NCI-H345 (cell line): ENCODE data around the gene KCTD17.
A peak's percentile ranks its signal among the peaks of the same experiment; 100 is the strongest.

Experiments
- DNase-seq: peaks from one replicate; lab custom pipeline; 2025; lab: John Stamatoyannopoulos, UW

Gene KCTD17

DNA sequence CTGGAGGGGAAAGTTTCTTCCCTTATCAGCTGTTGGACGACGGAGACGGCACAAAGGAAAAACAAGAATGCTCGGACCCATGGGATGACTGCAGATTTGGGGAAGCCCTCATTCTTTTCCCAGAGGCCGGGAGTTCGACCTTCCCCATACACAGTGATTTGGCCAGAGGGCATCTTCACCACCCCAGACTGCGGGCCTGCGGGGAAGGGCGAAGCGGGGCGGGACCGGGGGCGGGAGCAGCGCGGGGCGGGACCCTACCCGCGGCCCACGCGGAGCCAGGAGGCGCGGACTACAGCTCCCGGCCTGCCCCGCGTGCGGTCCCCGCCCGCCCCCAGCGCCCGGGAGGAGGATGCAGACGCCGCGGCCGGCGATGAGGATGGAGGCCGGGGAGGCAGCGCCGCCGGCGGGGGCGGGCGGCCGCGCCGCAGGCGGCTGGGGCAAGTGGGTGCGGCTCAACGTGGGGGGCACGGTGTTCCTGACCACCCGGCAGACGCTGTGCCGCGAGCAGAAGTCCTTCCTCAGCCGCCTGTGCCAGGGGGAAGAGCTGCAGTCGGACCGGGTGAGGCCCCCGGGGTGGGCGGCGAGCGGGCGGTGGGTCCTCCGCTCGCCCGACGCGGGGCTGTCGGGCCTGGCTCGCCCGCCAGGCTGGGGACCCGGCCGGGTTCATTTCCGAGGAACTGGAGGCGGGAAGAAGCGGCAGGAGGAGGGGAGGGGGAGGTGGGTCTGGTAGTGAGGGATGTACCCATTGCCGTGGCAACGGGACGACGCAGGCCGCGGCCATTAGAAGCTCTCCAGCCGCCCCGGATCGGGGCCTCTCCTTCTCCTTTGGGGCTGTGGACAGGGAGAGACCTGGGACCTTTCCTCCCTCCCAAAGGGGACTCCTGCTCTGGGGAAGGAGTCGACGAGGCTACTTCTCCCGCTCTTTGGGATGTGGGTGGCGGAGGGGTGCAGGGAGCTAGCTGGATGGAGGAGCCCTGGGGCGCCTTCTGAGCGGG is at the start of gene KCTD17:
Gene KCTD17 (plus strand): TSS at position 352 of the 995 bp plus-strand sequence. CDS start 19 bp downstream, at position 371.
- peak; percentile 62 for DNase-seq

GRCh38 chr22:37001826-37002225 is 49.7 kb upstream of the KCTD17 start:
- no peak for DNase-seq

DNA sequence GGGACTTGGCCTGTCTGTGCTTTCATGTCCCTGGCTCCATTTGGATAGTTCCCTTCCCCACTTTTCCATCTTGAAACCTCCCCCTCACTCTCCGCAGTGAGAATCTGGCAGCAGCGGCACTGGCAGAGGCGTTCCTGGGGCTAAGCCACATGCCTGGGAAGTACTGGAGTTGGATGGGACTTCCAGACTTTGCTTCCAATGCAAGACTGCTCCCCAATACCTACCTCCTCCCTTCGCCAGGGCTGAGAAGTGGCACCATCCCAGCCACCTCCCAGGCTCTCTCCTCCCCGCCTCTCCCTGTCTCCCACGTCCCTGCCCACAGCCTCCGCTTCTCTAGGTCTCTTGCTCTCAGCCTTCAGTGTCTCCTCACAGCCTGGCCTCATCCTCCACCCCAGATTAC is 48.9 kb upstream of the KCTD17 start:
- DNase-seq: no peak

DNA sequence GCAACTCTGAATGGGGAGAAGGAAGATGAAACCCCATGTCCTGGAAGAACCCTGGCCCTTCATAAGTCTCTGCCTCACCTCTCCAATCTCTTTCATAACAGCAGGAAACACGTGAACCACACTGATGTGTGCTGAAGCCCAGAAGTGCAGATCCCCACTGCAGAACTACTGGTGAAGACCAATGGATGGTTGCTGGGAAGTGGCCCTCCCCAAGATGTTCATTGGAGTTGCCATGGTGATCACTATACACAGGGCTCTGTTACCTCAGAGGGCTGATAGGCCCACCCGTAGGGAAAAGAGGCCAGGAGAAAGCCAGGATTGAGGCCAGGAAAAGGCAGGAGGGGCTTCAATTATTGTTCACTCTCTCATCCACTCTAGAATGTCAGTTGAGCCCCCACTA is 43.9 kb upstream of the KCTD17 start:
- DNase-seq: no peak

DNA sequence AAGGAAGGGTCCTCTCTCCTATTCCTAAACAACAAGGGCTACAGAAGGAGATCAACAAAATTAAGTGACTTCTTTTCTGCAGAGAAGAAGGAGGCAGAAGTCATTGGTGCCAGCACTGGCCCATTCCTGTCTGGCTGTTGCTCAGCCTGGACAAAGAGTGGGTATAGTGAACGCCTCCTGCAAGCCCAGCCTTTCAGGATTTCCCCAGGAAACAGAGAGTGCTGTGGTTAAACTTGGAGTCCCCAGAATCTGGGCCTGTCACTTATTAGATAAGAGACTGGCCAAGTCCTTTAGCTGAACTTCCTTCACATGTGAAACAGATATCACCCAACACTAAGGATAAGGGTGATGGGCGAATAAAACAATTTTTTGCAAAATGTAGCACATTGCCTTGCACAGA is 43.2 kb upstream of the KCTD17 start:
- no peak for DNase-seq

DNA sequence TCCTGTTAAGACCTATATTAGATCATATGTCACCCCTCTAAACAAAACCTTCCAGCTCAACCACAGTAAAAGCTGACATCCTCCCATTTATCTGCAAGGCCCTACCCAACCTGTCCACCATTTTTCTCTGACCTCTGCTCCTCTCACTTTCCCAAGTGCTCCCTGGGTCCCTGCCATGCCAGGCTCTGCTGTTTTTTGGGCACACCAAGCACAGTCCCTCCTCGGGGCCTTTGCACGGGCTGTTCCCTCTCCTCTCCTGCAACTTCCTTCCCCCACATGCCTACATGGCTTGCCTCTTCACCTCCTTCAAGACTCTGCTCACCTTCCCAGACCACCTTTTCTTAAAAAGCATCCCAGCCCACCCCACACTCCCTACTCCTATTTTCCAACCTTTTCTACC is 42.1 kb upstream of the KCTD17 start:
- DNase-seq: no peak

DNA sequence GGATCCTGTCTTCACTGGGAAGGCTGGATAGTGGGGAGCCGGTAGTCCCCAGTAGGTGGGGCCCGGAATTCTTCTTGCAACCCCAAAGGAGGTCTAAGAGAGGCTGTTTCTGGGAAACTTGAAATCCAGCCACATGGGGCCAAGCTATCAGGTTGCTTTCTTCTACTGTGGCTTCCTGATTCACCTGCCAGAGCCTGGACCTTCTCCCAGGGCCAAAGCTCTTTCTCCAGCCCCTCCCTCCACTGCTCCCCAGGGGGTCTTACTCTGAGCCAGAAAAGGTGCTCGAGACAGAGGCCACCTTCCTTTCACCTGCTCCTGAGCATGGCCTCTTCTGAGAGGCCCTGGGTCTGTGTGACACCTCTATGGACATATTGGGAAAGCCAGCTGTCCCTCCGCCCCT is 41.4 kb upstream of the KCTD17 start:
- no peak for DNase-seq

- DNase-seq: no peak
Observed at GRCh38 chr22:37010976-37011375, 40.6 kb upstream of the KCTD17 start.

DNA sequence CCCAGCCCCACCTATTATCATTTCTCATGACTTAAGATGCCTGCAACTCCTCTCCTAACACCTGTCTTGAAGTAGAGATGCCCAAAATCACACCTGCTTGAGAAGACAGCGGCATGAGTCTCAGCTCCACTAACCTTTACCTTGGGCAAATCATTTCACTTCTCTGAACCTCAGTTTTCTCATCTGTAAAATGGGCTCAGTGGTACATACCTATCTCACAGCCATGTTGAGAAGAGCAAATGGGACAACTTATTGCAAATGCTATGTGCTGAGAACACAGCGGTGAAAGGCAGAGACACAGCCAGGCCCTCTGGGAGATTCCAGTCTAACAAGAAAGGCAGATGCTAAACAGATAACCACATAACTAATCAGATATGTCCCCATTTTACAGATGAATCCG is 40.1 kb upstream of the KCTD17 start:
- DNase-seq: no peak

- no peak for DNase-seq
Observed at GRCh38 chr22:37012262-37012904, 39.2 kb upstream of the KCTD17 start.

- no peak for DNase-seq
Observed at GRCh38 chr22:37012956-37013355, 38.6 kb upstream of the KCTD17 start.

DNA sequence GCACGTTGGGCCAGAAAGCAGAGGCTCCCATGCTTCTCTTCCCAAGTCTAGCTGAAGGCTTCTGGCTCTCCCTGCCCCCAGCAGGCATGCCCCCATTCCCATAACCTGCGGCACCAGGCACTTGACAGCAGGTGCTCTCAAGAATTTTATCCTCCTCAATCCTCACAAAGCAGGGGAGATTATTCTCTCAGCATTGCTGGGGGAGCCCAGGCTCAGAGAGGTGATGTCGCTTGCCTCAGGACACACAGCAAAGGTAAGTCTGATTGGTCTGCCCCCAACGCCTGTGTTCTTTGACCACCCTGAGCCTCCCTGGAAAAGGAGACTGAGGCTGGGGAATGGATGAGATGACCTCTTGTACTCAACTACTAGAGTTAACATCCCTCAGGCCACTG is 37.1 kb upstream of the KCTD17 start:
- DNase-seq: no peak

- DNase-seq: no peak
Observed at GRCh38 chr22:37014835-37015586, 36.5 kb upstream of the KCTD17 start.

DNA sequence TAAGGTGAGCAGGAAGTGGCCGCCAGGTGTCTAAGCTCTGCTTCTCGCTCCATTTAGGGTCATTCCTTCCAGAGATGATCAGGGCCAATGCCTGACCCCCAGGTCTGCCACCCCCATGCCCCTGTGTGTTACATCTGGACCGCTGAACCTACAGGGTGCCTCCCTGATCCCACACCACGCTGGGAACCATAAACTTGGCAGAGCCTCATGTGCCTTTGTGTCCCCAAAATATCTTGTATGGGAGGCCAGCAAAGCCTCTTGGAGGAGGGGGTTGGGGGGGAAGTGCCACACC is 36.0 kb upstream of the KCTD17 start:
- DNase-seq: no peak

GRCh38 chr22:37016134-37016910 is 35.2 kb upstream of the KCTD17 start:
- DNase-seq: no peak

DNA sequence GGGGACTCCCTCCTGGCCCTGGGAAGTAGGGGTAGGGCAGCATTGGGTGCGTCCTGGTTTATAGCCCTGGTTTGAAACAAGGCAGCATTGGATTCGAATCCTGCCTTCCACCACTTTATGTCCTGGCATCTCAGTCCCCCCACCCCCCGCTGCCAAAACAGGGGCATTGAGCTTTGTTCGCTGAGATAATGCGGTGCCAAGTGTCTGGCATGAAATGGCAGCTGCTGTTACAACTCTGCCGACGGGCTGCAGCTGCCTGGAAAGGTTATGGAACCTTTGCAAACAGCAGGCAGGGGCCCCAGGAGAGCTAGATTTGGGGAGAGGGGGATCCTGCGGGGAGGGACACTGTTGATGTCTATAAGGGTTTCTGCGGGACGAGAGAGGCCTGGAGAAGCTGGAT is 34.2 kb upstream of the KCTD17 start:
- DNase-seq: no peak

DNA sequence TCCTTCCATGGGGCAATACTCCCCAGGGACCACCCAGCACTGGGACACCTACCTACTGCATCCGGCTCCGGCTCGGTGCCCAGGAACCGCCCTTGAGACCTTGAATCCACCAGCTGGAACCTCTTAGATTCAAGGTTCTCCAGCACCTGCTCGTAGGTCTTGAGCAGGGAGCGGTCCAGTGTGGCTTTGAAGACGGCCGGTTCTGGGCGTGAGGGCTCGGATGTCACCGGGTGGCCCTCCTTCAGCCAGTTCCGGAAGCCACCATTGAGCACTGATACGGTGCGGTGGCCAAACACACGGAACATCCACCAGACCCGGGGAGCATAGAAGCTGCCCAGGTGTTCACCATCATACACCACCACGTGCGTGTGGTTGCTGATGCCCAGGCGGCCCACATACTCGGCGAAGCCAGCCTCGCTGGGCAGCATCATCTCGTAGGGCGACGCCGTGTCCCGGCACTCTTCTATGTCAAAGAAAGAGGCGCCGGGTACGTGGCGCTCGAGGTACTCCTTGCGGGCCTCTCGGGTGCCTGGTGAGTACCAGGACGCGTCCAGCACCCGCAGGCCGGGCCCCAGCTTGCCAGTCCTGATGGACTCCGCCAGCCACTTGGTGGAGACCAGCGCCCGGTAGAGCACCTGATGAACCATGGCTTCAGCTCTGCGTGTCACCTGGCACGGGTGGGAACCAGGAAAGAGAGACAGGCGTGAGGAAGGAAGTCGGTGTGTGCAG is 33.3 kb upstream of the KCTD17 start:
- DNase-seq: no peak

DNA sequence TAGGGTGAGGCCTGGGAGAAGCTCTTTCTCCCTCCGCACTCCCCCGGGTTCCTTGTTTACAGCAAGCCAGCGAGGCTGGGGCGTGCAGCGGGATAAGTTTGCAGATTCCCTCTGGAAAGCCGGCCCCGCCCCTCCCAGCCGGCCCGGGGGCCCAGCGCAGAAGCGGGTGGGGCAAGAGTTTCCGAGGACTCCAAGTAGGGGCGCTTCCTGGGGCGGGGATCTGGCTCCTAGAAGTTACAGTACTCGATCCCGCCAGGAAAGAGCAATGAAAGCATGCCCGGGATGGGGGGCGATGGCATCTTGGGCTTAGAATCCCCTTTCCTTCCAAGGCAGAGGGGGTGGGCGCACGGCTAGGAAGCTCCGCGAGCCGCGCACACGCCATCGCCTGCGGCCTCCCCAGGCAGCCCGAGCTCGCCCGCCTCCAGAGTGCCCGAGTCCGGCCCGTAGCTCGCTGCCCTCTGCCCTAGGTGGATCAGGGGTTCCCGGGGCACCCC is 32.7 kb upstream of the KCTD17 start:
- DNase-seq: no peak

DNA sequence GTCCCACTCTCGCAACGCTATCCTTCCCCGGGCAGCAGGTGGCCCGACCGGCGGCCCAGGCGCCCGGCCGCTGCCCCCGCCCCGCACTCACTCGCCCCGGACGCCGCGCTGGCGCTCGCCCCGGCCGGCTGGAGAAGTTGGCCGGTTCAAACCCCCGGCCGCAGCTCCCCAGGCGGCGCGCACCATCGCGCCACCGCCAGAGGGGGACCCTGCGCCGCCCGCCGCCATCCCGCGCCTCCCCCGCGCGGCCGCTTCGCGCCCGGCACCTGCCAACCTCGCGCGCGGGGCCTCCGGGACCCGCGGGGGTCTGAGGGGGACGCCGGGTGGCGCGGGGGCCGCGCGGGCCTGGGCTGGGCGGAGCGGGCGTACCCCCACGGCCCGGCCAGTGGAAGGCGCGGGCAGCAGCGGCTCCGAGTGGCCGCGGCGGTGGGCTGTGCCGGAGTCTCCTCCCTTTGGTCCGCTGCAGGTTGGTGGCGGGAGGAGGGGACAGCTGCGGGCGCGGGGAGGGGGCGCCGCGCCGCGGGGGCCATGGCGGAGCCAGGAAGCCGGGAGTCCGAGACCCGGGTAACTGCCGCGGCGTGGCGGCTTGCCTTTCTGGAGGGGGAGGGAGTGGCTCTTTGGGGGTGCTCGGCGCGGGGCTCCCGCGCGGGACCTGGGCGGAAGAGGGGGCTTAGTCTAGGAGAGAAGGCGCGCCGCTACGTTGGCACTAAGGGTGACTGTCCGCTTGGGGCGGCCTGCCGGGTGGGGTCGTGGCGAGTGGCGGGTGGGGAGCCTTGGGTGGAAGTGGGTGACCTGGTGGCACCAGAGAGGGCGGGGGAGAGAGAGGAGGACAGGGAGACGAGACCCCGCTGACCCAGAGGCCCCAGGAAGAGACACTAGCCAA is 32.0 kb upstream of the KCTD17 start, which contains the start of the genes MPST and TST:
Gene MPST (plus strand): TSS at position 434 of the 883 bp plus-strand sequence. CDS start 95 bp downstream, at position 529.
Gene TST (minus strand): TSS at position 139 of the 883 bp plus-strand sequence. CDS start 715 bp downstream, outside the sequence.
- peak; percentile 58 for DNase-seq

- DNase-seq: no peak
Observed at GRCh38 chr22:37020192-37020479, 31.4 kb upstream of the KCTD17 start.
